GM21367 (cell line): Measurements from ENCODE around the gene TUSC7.

Experiments used
- ATAC-seq: cut with Tn5 transposase; IDR thresholded peaks from one replicate; pipeline ENCODE4 v1.9.1; 2021; ENCODE audit not compliant: unreplicated experiment

TUSC7 gene

GRCh38 chr3:116709479-116709878 lies at the start of gene TUSC7:
TUSC7 (plus strand) TSS chr3:116709779.
- no peak for ATAC-seq

- no peak for ATAC-seq
These were observed 48.4 kb upstream of the TUSC7 start for GRCh38 chr3:116661196-116661595.

GRCh38 chr3:116663161-116664110 lies 46.1 kb upstream of the TUSC7 start:
- ATAC-seq, result no peak

- ATAC-seq, result no peak
These were observed 42.3 kb upstream of the TUSC7 start for GRCh38 chr3:116667324-116667723.

GRCh38 chr3:116667791-116668190 lies 41.8 kb upstream of the TUSC7 start:
- ATAC-seq, result no peak

GRCh38 chr3:116669576-116669975 lies 40.0 kb upstream of the TUSC7 start:
- ATAC-seq, result no peak

GRCh38 chr3:116671151-116671550 lies 38.4 kb upstream of the TUSC7 start:
- no peak for ATAC-seq

- no peak for ATAC-seq
These were observed 30.7 kb upstream of the TUSC7 start for GRCh38 chr3:116678853-116679252.

GRCh38 chr3:116691041-116691440 lies 18.5 kb upstream of the TUSC7 start:
- ATAC-seq, result no peak

- no peak for ATAC-seq
These were observed 8.5 kb upstream of the TUSC7 start for GRCh38 chr3:116701070-116701469.

GRCh38 chr3:116702334-116702733 lies 7.2 kb upstream of the TUSC7 start:
- no peak for ATAC-seq

- ATAC-seq, result no peak
These were observed 2.0 kb upstream of the TUSC7 start for GRCh38 chr3:116707531-116707930.

- ATAC-seq, result no peak
These were observed 6.9 kb downstream of the TUSC7 start for GRCh38 chr3:116716490-116716889.

GRCh38 chr3:116717566-116717965 lies 8.0 kb downstream of the TUSC7 start:
- no peak for ATAC-seq

- ATAC-seq, result no peak
These were observed 18.9 kb downstream of the TUSC7 start for GRCh38 chr3:116728454-116728853.

- no peak for ATAC-seq
These were observed 24.7 kb downstream of the TUSC7 start for GRCh38 chr3:116734243-116734642.

- ATAC-seq, result no peak
These were observed 30.1 kb downstream of the TUSC7 start for GRCh38 chr3:116739678-116740077.

- ATAC-seq, result no peak
These were observed 30.7 kb downstream of the TUSC7 start for GRCh38 chr3:116740293-116740692.

GRCh38 chr3:116741467-116741866 lies 31.9 kb downstream of the TUSC7 start:
- no peak for ATAC-seq

GRCh38 chr3:116743062-116743461 lies 33.5 kb downstream of the TUSC7 start:
- no peak for ATAC-seq

- ATAC-seq, result no peak
These were observed 39.8 kb downstream of the TUSC7 start for GRCh38 chr3:116749388-116749787.

- ATAC-seq, result no peak
These were observed 47.7 kb downstream of the TUSC7 start for GRCh38 chr3:116757315-116757714.

GRCh38 chr3:116759316-116759715 lies 49.7 kb downstream of the TUSC7 start:
- ATAC-seq, result no peak
